Ovary (tissue), 3 donors: ENCODE results near the gene PCNT.

Source experiments
- POLR2A ChIP-seq: fragments of 450-650 bp; IDR thresholded peaks from one replicate; pipeline ENCODE4 v1.6.1; 2017; ENCODE audit warnings: antibody characterized with exemption, mild to moderate bottlenecking, moderate library complexity
- TF ChIP-seq, protein P1 (sequence below), 3 donors: fragments of 450-650 bp in 2 of 3; fragments of 200-600 bp in 1 of 3; IDR thresholded peaks; one replicate each; pipeline versions ENCODE4 v1.5.1 to v1.8.0; 2016 to 2022; ENCODE audit warnings: antibody characterized with exemption in 3 of 3, mild to moderate bottlenecking in 1 of 3
- donor health status: DM: no; HTN: no; CAD: no.

DNA sequence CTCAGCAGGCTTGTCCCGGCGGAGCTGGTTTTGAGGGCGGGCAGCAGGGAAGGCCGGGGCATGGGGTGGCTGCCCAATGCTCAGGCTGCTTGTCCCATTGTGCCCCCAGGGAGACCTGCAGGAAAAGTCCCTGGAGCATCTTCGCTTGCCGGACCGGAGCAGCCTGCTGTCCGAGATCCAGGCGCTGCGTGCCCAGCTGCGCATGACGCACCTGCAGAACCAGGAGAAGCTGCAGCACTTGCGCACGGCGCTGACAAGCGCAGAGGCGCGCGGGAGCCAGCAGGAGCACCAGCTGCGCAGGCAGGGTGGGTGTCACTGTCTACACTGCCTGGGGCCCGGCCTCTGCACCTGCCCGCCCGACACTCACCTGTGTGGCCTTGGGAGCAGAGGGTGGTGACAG, 104.3 kb downstream of the PCNT start:
- no peak for TF ChIP-seq POLR2A
- TF ChIP-seq, protein P1, sequence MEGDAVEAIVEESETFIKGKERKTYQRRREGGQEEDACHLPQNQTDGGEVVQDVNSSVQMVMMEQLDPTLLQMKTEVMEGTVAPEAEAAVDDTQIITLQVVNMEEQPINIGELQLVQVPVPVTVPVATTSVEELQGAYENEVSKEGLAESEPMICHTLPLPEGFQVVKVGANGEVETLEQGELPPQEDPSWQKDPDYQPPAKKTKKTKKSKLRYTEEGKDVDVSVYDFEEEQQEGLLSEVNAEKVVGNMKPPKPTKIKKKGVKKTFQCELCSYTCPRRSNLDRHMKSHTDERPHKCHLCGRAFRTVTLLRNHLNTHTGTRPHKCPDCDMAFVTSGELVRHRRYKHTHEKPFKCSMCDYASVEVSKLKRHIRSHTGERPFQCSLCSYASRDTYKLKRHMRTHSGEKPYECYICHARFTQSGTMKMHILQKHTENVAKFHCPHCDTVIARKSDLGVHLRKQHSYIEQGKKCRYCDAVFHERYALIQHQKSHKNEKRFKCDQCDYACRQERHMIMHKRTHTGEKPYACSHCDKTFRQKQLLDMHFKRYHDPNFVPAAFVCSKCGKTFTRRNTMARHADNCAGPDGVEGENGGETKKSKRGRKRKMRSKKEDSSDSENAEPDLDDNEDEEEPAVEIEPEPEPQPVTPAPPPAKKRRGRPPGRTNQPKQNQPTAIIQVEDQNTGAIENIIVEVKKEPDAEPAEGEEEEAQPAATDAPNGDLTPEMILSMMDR (IDR thresholded peaks at IDR 0.05), result no peak
